IMR-90 (cell line): ENCODE measurements around the gene CDKL1. TPM values are rescaled to one million over a fixed set of nuclear protein-coding genes. Genes with fewer than 3 reads are reported as not detected.
"Not testable (repeated sequence)": the region's sequence is repeated elsewhere in the genome, so short reads cannot be mapped to it uniquely, and the experiment has no call there.

Experiments used
- ATAC-seq: fragments of 200-7000 bp; cut with Tn5 transposase; 2 replicates; pipeline ENCODE4 v1.9.1; 2020; ENCODE audit warnings: low read depth, mild to moderate bottlenecking, moderate library complexity
- BruUV-seq: library from RNA; stranded (reverse); fragments of 400-500 nt; replicated peaks from 2 replicates; lab custom pipeline; 2021; lab: Mats Ljungman, UMichigan
- CTCF ChIA-PET: fragments of 300-600 bp; formaldehyde crosslinking; extraction: SDS; loops from one replicate; lab custom pipeline; 2021; ENCODE audit warnings: antibody characterized with exemption; lab: Yijun Ruan, JAX
- POLR2A ChIA-PET: fragments of 300-600 bp; sonication (Branson Sonifier 250); formaldehyde crosslinking; loops from one replicate; lab custom pipeline; 2022; ENCODE audit warnings: antibody characterized with exemption; ENCODE audit not compliant: unreplicated experiment; lab: Charles Lee
- DNase-seq: peaks from one replicate; pipeline ENCODE4 v3.0.0; 2013
- H2AFZ ChIP-seq: replicated peaks from 2 replicates; pipeline ENCODE3; 2013; ENCODE audit warnings: low read length, mild to moderate bottlenecking; ENCODE audit not compliant: poor library complexity
- H2AK5ac ChIP-seq: 2 replicates; pipeline ENCODE4 v1.6.1; 2013; ENCODE audit warnings: low read depth, low read length, inconsistent platforms
- H2AK9ac ChIP-seq: replicated peaks from 2 replicates; pipeline ENCODE3; 2013; ENCODE audit warnings: mild to moderate bottlenecking, low read depth, low read length, moderate library complexity; ENCODE audit not compliant: poor library complexity
- H2BK120ac ChIP-seq: 2 replicates; pipeline ENCODE4 v1.6.1; 2013; ENCODE audit warnings: low read depth, low read length, inconsistent platforms
- H2BK15ac ChIP-seq: 3 replicates; pipeline ENCODE4 v1.6.1; 2013; ENCODE audit warnings: low read depth, low read length, inconsistent platforms
- H2BK20ac ChIP-seq: 2 replicates; pipeline ENCODE4 v1.6.1; 2013; ENCODE audit warnings: low read depth, mild to moderate bottlenecking, inconsistent platforms, low read length, moderate library complexity
- H2BK5ac ChIP-seq: 2 replicates; pipeline ENCODE4 v1.6.1; 2013; ENCODE audit warnings: mild to moderate bottlenecking, low read depth, low read length, inconsistent platforms; ENCODE audit not compliant: poor library complexity, severe bottlenecking
- H3K14ac ChIP-seq: replicated peaks from 2 replicates; pipeline ENCODE4 v1.6.1; 2013; ENCODE audit warnings: low read depth, low read length, inconsistent platforms
- H3K18ac ChIP-seq: 2 replicates; pipeline ENCODE4 v1.6.1; 2013; ENCODE audit warnings: low read depth, low read length, control low read depth
- H3K23ac ChIP-seq: 2 replicates; pipeline ENCODE4 v1.6.1; 2013; ENCODE audit warnings: low read depth, low read length, inconsistent platforms
- H3K27ac ChIP-seq: 2 replicates; pipeline ENCODE4 v1.5.1; 2013; ENCODE audit warnings: mild to moderate bottlenecking, control low read depth, low read length; ENCODE audit not compliant: insufficient read depth
- H3K27me3 ChIP-seq: 2 replicates; pipeline ENCODE4 v1.6.1; 2013; ENCODE audit warnings: low read length; ENCODE audit not compliant: control insufficient read depth, insufficient read depth
- H3K36me3 ChIP-seq: 2 replicates; pipeline ENCODE4 v1.6.1; 2013; ENCODE audit warnings: low read length, mixed read lengths; ENCODE audit not compliant: control insufficient read depth, insufficient read depth
- H3K4ac ChIP-seq: 2 replicates; pipeline ENCODE4 v1.6.1; 2013; ENCODE audit warnings: low read depth, low read length, inconsistent platforms
- H3K4me1 ChIP-seq: 2 replicates; pipeline ENCODE4 v1.6.1; 2013; ENCODE audit warnings: low read length, mixed read lengths; ENCODE audit not compliant: control insufficient read depth, insufficient read depth
- H3K4me2 ChIP-seq: 2 replicates; pipeline ENCODE4 v1.6.1; 2013; ENCODE audit warnings: low read depth, mild to moderate bottlenecking, control low read depth, low read length, moderate library complexity
- H3K4me3 ChIP-seq: 2 replicates; pipeline ENCODE4 v1.5.1; 2013; ENCODE audit warnings: low read depth, mild to moderate bottlenecking, control low read depth, low read length, moderate library complexity; ENCODE audit not compliant: insufficient read depth
- H3K56ac ChIP-seq: 2 replicates; pipeline ENCODE4 v1.6.1; 2013; ENCODE audit warnings: low read length, inconsistent platforms; ENCODE audit not compliant: insufficient read depth; ENCODE audit errors: extremely low read depth
- H3K79me1 ChIP-seq, 2 experiments: 2 replicates each; pipeline ENCODE4 v1.6.1; 2013; ENCODE audit warnings: low read length in 2 of 2, inconsistent platforms in 1 of 2, low read depth in 1 of 2
- H3K9ac ChIP-seq: 2 replicates; pipeline ENCODE4 v1.6.1; 2013; ENCODE audit warnings: low read depth, low read length, control low read depth
- H3K9me1 ChIP-seq: 2 replicates; pipeline ENCODE4 v1.6.1; 2013; ENCODE audit warnings: low read length, inconsistent platforms; ENCODE audit not compliant: insufficient read depth
- H3K9me3 ChIP-seq: 2 replicates; pipeline ENCODE4 v1.6.1; 2013; ENCODE audit warnings: low read length; ENCODE audit not compliant: control insufficient read depth, insufficient read depth
- H4K20me1 ChIP-seq: 2 replicates; pipeline ENCODE4 v1.6.1; 2013; ENCODE audit warnings: low read length, inconsistent platforms; ENCODE audit not compliant: insufficient read depth
- H4K5ac ChIP-seq: 2 replicates; pipeline ENCODE4 v1.6.1; 2013; ENCODE audit warnings: mild to moderate bottlenecking, low read depth, low read length, control low read depth
- H4K8ac ChIP-seq, 2 experiments: 2 replicates each; pipeline ENCODE4 v1.6.1; 2013; ENCODE audit warnings: low read depth in 2 of 2, low read length in 2 of 2, control low read depth in 1 of 2, inconsistent platforms in 1 of 2
- H4K91ac ChIP-seq: 2 replicates; pipeline ENCODE4 v1.6.1; 2013; ENCODE audit warnings: low read depth, low read length, inconsistent platforms; ENCODE audit not compliant: insufficient read depth
- WGBS, 2 experiments: methylation state at CpG; one replicate each; pipeline versions ENCODE4 v1.1.5 to v1.1.7; 2013; ENCODE audit warnings: missing lambda C conversion rate in 2 of 2; ENCODE audit not compliant: insufficient read length in 1 of 2; ENCODE audit errors: extremely low coverage in 2 of 2; 5-methylcytosine and 5-hydroxymethylcytosine counted together
- dilution Hi-C: fragments of 300-500 bp; cut with HindIII; formaldehyde crosslinking; loops from one replicate; pipeline ENCODE4 v1.14.3; 2018; ENCODE audit warnings: low sequenced_read_pairs; ENCODE audit not compliant: unreplicated experiment
- in situ Hi-C: fragments of 300-500 bp; cut with MboI; formaldehyde crosslinking; loops from 3 replicates; pipeline ENCODE4 v1.14.3; 2019; ENCODE audit warnings: low sequenced_read_pairs, inconsistent platforms, mixed read lengths
- intact Hi-C: fragments of 100-400 bp; cut with micrococcal nuclease; formaldehyde crosslinking; loops from 2 replicates; pipeline ENCODE4 v1.10.0; 2022
- polyA plus RNA-seq, 3 experiments: library from polyadenylated mRNA; depleted of rRNA; stranded (reverse); fragments of >200 nt; gene quantifications; 2 replicates each; pipeline ENCODE4 v1.2.3, GENCODE V29; 2012; ENCODE audit warnings: low replicate concordance in 1 of 3
- total RNA-seq: library from RNA; depleted of rRNA; stranded (reverse); fragments of >200 nt; gene quantifications from 2 replicates; pipeline ENCODE4 v1.2.3, GENCODE V29; 2012

The CDKL1 gene
- total and polyA plus RNA-seq, 2 of the 4 experiments (the other 2 are of a cell fraction) = 1.9 to 3.8 TPM

GRCh38 chr14:50314098-50314497, 82.6 kb downstream of the CDKL1 start:
- H3K27me3 ChIP-seq, ATAC-seq, CTCF ChIA-PET, H4K20me1 ChIP-seq, H3K4me3 ChIP-seq, H3K27ac ChIP-seq, dilution Hi-C loops, H2BK15ac ChIP-seq, H4K91ac ChIP-seq, intact Hi-C loops, H3K36me3 ChIP-seq, H2BK5ac ChIP-seq, BruUV-seq, POLR2A ChIA-PET, H3K9me3 ChIP-seq, H2BK20ac ChIP-seq, H3K9me1 ChIP-seq, H4K5ac ChIP-seq, H3K4me1 ChIP-seq, H4K8ac ChIP-seq, H2BK120ac ChIP-seq, H3K18ac ChIP-seq, H3K4ac ChIP-seq, H3K14ac ChIP-seq, H3K9ac ChIP-seq, DNase-seq, H3K4me2 ChIP-seq, H2AK9ac ChIP-seq, H3K56ac ChIP-seq, in situ Hi-C loops, H2AK5ac ChIP-seq, H2AFZ ChIP-seq, H3K23ac ChIP-seq: not testable (repeated sequence)
- whole genome bisulfite sequencing, 2 experiments = no CpG with 5 or more reads among the region's 3 CpGs
- peaks cover 15 to 42% of the 10 kb centered on the region in 2 experiments for H3K79me1 ChIP-seq
